ENCODE results near the gene GLIS1. TPM values are rescaled to one million over a fixed set of nuclear protein-coding genes. Genes with fewer than 3 reads are reported as not detected.

The GLIS1 gene
- total RNA-seq, 1 donor from 2014 or later = not detected

DNA sequence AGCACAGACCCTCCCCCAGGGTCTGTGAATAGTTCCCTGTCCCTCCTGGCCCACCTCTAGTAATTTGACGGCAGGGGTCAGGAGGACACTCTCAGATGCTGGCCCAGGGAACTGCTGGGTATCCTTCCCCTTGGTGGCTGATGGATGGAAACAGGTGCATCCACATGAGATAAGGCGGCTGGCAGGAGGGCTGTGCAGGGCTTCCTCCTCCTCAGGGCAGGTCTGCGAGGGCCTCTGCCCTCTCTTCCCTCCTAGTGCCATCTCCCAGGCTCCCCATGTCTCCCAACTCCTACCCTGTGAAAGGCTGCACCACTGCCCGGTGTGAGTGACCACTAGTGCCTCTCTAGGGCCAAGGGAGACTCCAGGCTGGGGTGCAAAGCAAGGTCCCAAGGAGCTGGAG, 123.9 kb downstream of the GLIS1 start:
- DNase-seq (no peak), ATAC-seq (no peak)
- intact Hi-C loops (cut with micrococcal nuclease) = no loop called here

DNA sequence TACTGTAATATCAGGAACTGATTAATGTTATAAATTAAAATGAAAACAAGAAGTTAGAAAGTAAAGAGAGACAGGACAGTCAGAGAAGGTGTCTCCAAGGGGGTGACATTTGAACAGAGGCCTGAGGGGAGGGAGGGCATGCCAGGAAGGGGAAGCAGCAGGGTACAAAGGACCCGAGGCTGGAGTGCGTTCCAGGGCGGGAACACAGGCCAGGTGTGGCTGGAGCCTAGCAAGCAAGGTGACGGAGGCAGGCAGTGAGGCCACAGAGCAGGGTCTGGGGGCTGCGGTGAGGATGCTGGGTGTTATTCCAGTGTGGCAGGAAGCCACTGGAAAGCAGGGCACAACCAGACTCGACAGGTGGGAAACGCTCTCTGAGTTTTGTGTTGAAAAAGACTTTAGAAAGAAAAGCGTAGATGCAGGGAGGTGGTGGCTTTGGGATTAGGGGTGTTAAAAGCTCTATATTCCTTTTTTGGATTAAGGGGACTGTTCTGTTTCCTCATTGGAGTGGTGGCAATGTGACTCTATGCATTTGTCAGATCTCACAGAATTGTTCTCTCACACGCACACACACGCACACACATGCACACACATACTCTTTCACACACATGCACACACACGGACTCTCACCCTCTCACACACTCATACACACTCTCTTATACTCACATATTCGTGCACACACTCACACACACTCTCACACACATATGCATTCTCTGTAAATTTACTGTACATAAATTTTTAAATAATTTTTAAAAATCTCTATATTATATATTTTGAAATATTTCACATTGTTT, 124.5 kb downstream of the GLIS1 start:
- ATAC-seq (no peak), DNase-seq (no peak)
- intact Hi-C loops (cut with micrococcal nuclease) = no loop called here

- intact Hi-C loops (cut with micrococcal nuclease) = no loop called here
- ATAC-seq (no peak), DNase-seq (no peak)
Observed at GRCh38 chr1:53608676-53609075, 130.3 kb downstream of the GLIS1 start.

DNA sequence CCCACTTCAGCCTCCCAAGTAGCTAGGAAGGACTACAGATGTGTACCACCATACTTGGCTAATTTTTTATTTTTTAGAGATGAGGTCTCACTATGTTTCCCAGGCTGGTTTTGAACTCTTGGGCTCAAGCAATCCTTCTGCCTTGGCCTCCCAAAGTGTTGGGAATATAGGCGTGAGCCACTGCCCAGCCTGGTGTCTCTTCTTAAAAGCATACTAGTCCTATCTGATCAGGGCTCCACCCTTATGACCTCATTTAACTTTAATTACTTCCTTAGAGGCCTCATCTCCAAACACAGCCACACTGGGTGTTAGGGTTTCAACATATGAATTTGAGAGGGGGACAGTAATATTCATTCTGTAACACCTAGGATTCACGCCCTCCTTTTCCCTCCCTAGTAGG, 130.9 kb downstream of the GLIS1 start:
- intact Hi-C loops (cut with micrococcal nuclease) = no loop called here
- ATAC-seq (no peak), DNase-seq (no peak)

- intact Hi-C loops (cut with micrococcal nuclease) = no loop called here
- DNase-seq = no peak
- no peak for ATAC-seq
Observed at GRCh38 chr1:53606651-53607051, 132.3 kb downstream of the GLIS1 start.

GRCh38 chr1:53606197-53606596, 132.8 kb downstream of the GLIS1 start:
- intact Hi-C loops (cut with micrococcal nuclease) = no loop called here
- DNase-seq (no peak), ATAC-seq (no peak)

DNA sequence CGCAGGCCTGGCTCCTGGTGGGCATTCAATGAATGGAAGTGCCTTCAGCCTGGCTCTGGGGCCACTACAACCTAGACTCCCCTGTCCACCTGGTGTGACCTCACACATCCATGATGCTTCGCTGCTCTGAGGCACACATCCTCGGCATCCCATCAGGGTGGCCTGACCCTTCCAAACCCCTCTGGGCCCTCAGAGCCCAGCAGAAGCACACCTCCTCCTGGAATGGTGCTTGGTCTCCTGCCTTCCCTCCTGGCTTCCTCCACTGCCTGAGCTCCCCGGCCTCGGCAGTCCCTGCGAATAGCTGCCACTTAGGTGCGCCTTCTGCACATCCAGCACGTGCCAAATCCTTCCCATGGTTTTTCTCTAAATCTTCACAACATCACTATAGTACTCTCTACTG, 133.8 kb downstream of the GLIS1 start:
- DNase-seq = no peak
- ATAC-seq = no peak
- intact Hi-C loops (cut with micrococcal nuclease) = no loop called here

GRCh38 chr1:53604291-53604919, 134.6 kb downstream of the GLIS1 start:
- ATAC-seq = no peak
- intact Hi-C loops (cut with micrococcal nuclease) = no loop called here
- no peak for DNase-seq

DNA sequence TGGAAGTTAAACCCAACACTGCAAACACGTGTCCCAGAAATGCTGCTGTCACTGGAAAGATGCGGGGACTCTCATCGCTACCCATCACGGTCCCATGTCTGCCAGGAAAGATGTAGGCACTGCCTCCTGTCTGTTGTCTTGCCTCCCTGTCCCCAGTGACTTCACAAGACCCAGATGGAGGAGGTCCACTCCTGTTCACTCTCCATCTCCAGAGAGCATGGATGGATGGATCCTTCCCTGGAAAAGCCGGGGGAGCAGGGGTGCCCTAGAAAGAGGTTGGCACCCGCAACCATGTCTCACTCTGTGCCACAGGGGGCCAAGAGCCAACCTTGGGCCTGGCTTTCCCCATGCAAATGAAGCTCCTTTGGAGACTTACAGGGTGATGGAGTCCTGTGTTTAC, 135.5 kb downstream of the GLIS1 start:
- intact Hi-C loops (cut with micrococcal nuclease) = no loop called here
- ATAC-seq (no peak), DNase-seq (no peak)

DNA sequence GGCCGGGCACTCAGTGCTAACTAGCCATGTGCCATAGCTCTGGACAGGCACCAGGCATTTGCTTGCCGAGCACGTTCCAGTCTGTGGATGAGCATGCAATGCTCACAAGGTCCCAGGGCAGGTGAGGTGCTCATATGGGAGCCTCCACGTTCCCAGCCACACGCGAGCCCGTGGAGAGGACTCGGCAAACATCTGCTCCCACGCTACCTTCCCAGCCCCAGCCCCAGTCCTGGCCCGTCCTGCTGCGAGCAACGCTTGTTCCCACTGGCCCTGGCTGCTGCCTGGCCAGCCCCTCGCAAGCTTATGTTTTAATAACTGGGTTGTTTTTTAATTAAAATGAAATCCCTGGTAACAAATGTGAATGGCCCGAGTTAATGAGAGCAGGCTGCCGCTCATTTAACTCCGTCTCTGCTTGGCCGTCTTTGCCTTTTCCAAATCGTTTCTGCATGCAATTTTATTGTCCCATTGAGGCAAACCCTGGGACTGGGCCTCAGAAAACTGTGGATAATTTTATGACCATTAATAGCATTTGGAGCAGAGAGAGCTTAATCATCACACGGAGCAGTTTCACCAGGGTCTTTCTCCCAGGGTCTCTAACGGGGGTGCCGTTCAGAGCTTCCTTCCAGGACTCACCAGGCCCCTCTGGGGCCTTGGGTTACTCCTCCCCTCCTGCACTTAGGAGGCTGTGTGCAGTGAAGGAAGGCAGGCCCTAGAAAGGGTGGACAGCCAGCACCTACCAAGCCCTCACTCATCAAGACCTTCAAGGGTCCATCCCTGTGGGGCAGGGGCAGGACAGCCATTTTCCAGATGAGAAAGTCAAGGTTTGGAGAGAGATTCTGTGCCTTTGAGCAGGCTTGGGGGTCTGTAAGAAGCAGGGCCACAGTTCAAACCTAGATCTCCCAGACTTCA, 136.8 kb downstream of the GLIS1 start:
- ATAC-seq (no peak), DNase-seq (no peak)
- intact Hi-C loops (cut with micrococcal nuclease) = no loop called here

DNA sequence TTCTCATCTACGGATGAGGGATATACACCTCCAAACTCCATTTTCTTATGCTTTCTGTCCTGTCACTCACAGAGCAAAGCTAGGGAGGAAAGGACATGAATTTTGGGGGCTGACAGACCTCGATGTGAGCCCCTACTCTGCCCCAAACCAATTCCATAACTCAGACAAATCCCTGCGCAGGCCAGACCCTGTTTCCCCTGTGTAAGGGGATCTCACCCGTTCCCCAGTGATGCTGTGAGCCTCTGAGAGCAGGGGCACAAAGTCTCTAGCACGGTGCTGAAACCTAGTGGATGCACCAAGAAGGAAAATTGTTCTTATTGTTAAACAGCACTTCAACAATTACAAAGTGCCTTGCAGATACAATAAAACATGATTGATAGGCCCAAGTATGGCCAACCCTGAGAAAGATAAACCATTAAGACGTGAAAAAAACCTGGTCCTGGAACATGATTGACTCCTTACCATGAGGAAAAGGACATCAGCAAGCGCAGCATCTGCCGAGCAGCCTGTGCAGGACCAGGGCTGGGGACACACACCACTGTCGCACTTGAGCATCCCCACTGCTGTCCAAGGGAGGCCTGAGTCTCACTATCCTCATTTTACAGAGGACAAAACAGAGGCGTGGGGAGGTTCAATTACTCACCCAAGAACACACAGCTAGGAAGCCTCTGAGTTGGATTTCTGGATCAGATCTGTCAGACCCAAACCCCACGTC, 137.8 kb downstream of the GLIS1 start:
- intact Hi-C loops (cut with micrococcal nuclease) = no loop called here
- DNase-seq (no peak), ATAC-seq (no peak)

DNA sequence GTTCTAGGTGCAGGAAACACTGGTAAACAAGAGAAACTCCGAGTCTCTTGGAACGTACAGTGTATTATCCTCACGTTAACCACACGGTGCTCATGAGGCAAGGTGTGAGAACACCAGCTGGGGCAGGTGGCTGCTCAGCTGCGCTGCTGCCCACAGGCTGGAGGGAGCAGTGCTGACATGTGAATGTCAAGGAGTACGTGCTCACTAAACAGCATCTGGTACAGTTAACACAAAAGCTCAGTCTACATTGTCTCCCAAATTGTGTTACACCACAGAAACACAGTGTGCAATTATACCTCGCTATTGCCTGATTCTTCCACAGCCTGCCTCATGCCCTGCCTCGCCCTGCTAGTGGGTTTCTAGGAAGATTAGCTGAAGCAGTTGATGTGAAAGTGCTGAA, 138.4 kb downstream of the GLIS1 start:
- ATAC-seq (no peak), DNase-seq (no peak)
- intact Hi-C loops (cut with micrococcal nuclease) = no loop called here

- intact Hi-C loops (cut with micrococcal nuclease) = no loop called here
- no peak for DNase-seq
Observed at GRCh38 chr1:53600001-53600400, 139.0 kb downstream of the GLIS1 start.

DNA sequence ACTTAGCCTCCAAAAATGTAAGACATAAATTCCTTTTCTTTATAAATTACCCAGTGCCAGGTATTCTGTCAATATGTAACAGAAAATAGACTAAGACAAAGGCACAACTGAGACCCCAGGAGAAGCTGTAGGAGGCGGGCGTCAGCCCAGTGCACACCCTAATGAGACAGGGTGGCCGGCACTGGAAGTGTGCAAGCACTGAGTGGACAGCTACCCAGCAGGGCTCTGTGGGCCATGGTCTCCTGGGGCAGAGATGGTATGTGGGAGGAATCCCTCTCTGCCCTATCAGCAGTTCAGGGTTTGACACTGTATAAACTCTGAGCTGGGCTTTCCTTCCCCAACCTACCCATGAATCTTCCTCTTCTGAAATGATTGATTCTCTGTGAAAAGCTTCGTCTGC, 139.5 kb downstream of the GLIS1 start:
- ATAC-seq = no peak
- intact Hi-C loops (cut with micrococcal nuclease) = no loop called here
- no peak for DNase-seq

More at GRCh38 chr1:53600001-53600400, 139.0 kb downstream of the GLIS1 start:
- ATAC-seq = no peak

GRCh38 chr1:53598966-53599365, 140.0 kb downstream of the GLIS1 start:
- no peak for ATAC-seq
- DNase-seq = no peak
- intact Hi-C loops (cut with micrococcal nuclease) = no loop called here

- intact Hi-C loops (cut with micrococcal nuclease) = no loop called here
- ATAC-seq (no peak), DNase-seq (no peak)
Observed at GRCh38 chr1:53595906-53596305, 143.1 kb downstream of the GLIS1 start.

- intact Hi-C loops (cut with micrococcal nuclease) = no loop called here
- no peak for ATAC-seq
- no peak for DNase-seq
Observed at GRCh38 chr1:53594391-53595180, 144.4 kb downstream of the GLIS1 start.

GRCh38 chr1:53593758-53594380, 145.1 kb downstream of the GLIS1 start:
- ATAC-seq (peak; percentile 32), DNase-seq (no peak)
- intact Hi-C loops (cut with micrococcal nuclease) = no loop called here

Measured in left ventricle myocardium superior (tissue), 1 donor.